ENCODE data around the gene CHL1. TPM values are rescaled to one million over a fixed set of nuclear protein-coding genes. Genes with fewer than 3 reads are reported as not detected.

Gene CHL1
- polyA plus RNA-seq, 6 donors from 2014 or later, result 3.6 to 45.7 (median 17.1) TPM

- ATAC-seq (ENCODE audit: low read depth in 2 of 2) (no peak), DNase-seq (no peak)
- no peaks in the 10 kb centered on the region for H3K27me3 Mint-ChIP-seq
- no peaks in the 10 kb centered on the region for H3K36me3 Mint-ChIP-seq
- H3K27ac Mint-ChIP-seq, result peak overlapping the region in 1 of 6 donors; percentile 30
- no peak overlapping the region for H3K4me3 Mint-ChIP-seq
- peaks cover 0 to 9% (median 6%) of the 10 kb centered on the region in 3 donors for H3K4me1 Mint-ChIP-seq
- peaks cover 0 to 2% (median 0%) of the 10 kb centered on the region in 7 donors for H3K9me3 Mint-ChIP-seq
These were observed 40.3 kb downstream of the CHL1 start for GRCh38 chr3:236881-237280.

- H3K4me1 Mint-ChIP-seq, result peaks cover 0 to 2% (median 0%) of the 10 kb centered on the region in 3 donors
- H3K27me3 Mint-ChIP-seq, result no peaks in the 10 kb centered on the region
- DNase-seq (no peak), ATAC-seq (ENCODE audit: low read depth in 2 of 2) (no peak)
- no peak overlapping the region for H3K27ac Mint-ChIP-seq
- peaks cover 0 to 3% (median 0%) of the 10 kb centered on the region in 7 donors for H3K9me3 Mint-ChIP-seq
- H3K36me3 Mint-ChIP-seq, result no peaks in the 10 kb centered on the region
- H3K4me3 Mint-ChIP-seq, result no peak overlapping the region
These were observed 46.2 kb downstream of the CHL1 start for GRCh38 chr3:242602-243355.

- Mint-ChIP-seq H3K4me1 (peaks cover 0 to 2% (median 0%) of the 10 kb centered on the region in 3 donors), H3K27ac (no peak overlapping the region), H3K27me3 (no peaks in the 10 kb centered on the region), H3K4me3 (no peak overlapping the region), H3K9me3 (peaks cover 0 to 3% (median 0%) of the 10 kb centered on the region in 7 donors), H3K36me3 (no peaks in the 10 kb centered on the region)
- DNase-seq (no peak), ATAC-seq (ENCODE audit: low read depth in 2 of 2) (no peak)
These were observed 46.8 kb downstream of the CHL1 start for GRCh38 chr3:243356-243725.

- H3K4me3 Mint-ChIP-seq, result no peak overlapping the region
- H3K27ac Mint-ChIP-seq, result no peak overlapping the region
- no peak for DNase-seq
- H3K27me3 Mint-ChIP-seq, result no peaks in the 10 kb centered on the region
- no peak for ATAC-seq (ENCODE audit: low read depth in 2 of 2)
- no peaks in the 10 kb centered on the region for H3K36me3 Mint-ChIP-seq
- H3K4me1 Mint-ChIP-seq, result peaks cover 0 to 6% (median 2%) of the 10 kb centered on the region in 3 donors
- peaks cover 0 to 3% (median 0%) of the 10 kb centered on the region in 7 donors for H3K9me3 Mint-ChIP-seq
These were observed 47.5 kb downstream of the CHL1 start for GRCh38 chr3:244041-244440.

- Mint-ChIP-seq H3K9me3 (no peaks in the 10 kb centered on the region), H3K36me3 (no peaks in the 10 kb centered on the region), H3K4me1 (peaks cover 5 to 21% (median 21%) of the 10 kb centered on the region in 3 donors), H3K27ac (no peak overlapping the region), H3K27me3 (no peaks in the 10 kb centered on the region), H3K4me3 (no peak overlapping the region)
- DNase-seq (no peak), ATAC-seq (ENCODE audit: low read depth in 2 of 2) (no peak)
These were observed 51.4 kb downstream of the CHL1 start for GRCh38 chr3:247916-248315.

GRCh38 chr3:248864-249520 lies 52.4 kb downstream of the CHL1 start:
- Mint-ChIP-seq H3K27me3 (no peaks in the 10 kb centered on the region), H3K9me3 (no peaks in the 10 kb centered on the region), H3K36me3 (peaks cover 0 to 1% of the 10 kb centered on the region in 2 donors), H3K27ac (peak overlapping the region in 1 of 6 donors; percentile 21), H3K4me1 (peaks cover 5 to 21% (median 21%) of the 10 kb centered on the region in 3 donors), H3K4me3 (no peak overlapping the region)
- ATAC-seq (ENCODE audit: low read depth in 2 of 2) (no peak), DNase-seq (no peak)

GRCh38 chr3:249587-250262 lies 53.2 kb downstream of the CHL1 start:
- Mint-ChIP-seq H3K36me3 (peaks cover 0 to 5% of the 10 kb centered on the region in 2 donors), H3K27ac (peak overlapping the region in 1 of 6 donors; percentile 33), H3K9me3 (no peaks in the 10 kb centered on the region), H3K4me3 (peak overlapping the region in 1 of 8 donors; percentile 63), H3K4me1 (peaks cover 5 to 21% (median 21%) of the 10 kb centered on the region in 3 donors), H3K27me3 (no peaks in the 10 kb centered on the region)
- DNase-seq (no peak), ATAC-seq (ENCODE audit: low read depth in 2 of 2) (no peak)

- peaks cover 0 to 8% of the 10 kb centered on the region in 2 donors for H3K36me3 Mint-ChIP-seq
- H3K4me3 Mint-ChIP-seq, result no peak overlapping the region
- no peak for DNase-seq
- H3K9me3 Mint-ChIP-seq, result no peaks in the 10 kb centered on the region
- no peak for ATAC-seq (ENCODE audit: low read depth in 2 of 2)
- H3K27ac Mint-ChIP-seq, result no peak overlapping the region
- H3K4me1 Mint-ChIP-seq, result peaks cover 0 to 7% (median 0%) of the 10 kb centered on the region in 3 donors
- H3K27me3 Mint-ChIP-seq, result no peaks in the 10 kb centered on the region
These were observed 59.9 kb downstream of the CHL1 start for GRCh38 chr3:256501-256900.

- no peak overlapping the region for H3K4me3 Mint-ChIP-seq
- H3K9me3 Mint-ChIP-seq, result no peaks in the 10 kb centered on the region
These were observed 61.3 kb downstream of the CHL1 start for GRCh38 chr3:257826-258225.

GRCh38 chr3:260898-261297 lies 64.3 kb downstream of the CHL1 start:
- Mint-ChIP-seq H3K9me3 (peaks cover 0 to 3% (median 0%) of the 10 kb centered on the region in 7 donors), H3K4me1 (peaks cover 0 to 3% (median 0%) of the 10 kb centered on the region in 3 donors), H3K4me3 (no peak overlapping the region), H3K27me3 (peaks cover 0 to 6% (median 0%) of the 10 kb centered on the region in 3 donors), H3K36me3 (peaks cover 0 to 3% of the 10 kb centered on the region in 2 donors), H3K27ac (peak overlapping the region in 1 of 6 donors; percentile 75)
- ATAC-seq (ENCODE audit: low read depth in 2 of 2) (no peak), DNase-seq (no peak)

More at GRCh38 chr3:257826-258225, 61.3 kb downstream of the CHL1 start:
- ATAC-seq (ENCODE audit: low read depth in 2 of 2), result no peak
- DNase-seq, result no peak
- Mint-ChIP-seq H3K36me3 (peaks cover 0 to 8% of the 10 kb centered on the region in 2 donors), H3K4me1 (peaks cover 0 to 7% (median 0%) of the 10 kb centered on the region in 3 donors), H3K27me3 (no peaks in the 10 kb centered on the region), H3K27ac (peak overlapping the region in 1 of 6 donors; percentile 26)

GRCh38 chr3:263393-263792 lies 66.8 kb downstream of the CHL1 start:
- peaks cover 0 to 2% of the 10 kb centered on the region in 2 donors for H3K36me3 Mint-ChIP-seq

GRCh38 chr3:264394-265156 lies 68.0 kb downstream of the CHL1 start:
- peaks cover 0 to 6% (median 0%) of the 10 kb centered on the region in 3 donors for H3K27me3 Mint-ChIP-seq
- H3K27ac Mint-ChIP-seq, result no peak overlapping the region
- no peaks in the 10 kb centered on the region for H3K36me3 Mint-ChIP-seq
- H3K9me3 Mint-ChIP-seq, result peaks cover 0 to 3% (median 0%) of the 10 kb centered on the region in 7 donors
- DNase-seq, result no peak
- H3K4me1 Mint-ChIP-seq, result peaks cover 0 to 8% (median 7%) of the 10 kb centered on the region in 3 donors
- no peak overlapping the region for H3K4me3 Mint-ChIP-seq
- no peak for ATAC-seq (ENCODE audit: low read depth in 2 of 2)

More at GRCh38 chr3:263393-263792, 66.8 kb downstream of the CHL1 start:
- H3K4me1 Mint-ChIP-seq, result peaks cover 0 to 5% (median 0%) of the 10 kb centered on the region in 3 donors
- peaks cover 0 to 6% (median 0%) of the 10 kb centered on the region in 3 donors for H3K27me3 Mint-ChIP-seq
- ATAC-seq (ENCODE audit: low read depth in 2 of 2) (no peak), DNase-seq (no peak)
- peaks cover 0 to 3% (median 0%) of the 10 kb centered on the region in 7 donors for H3K9me3 Mint-ChIP-seq
- H3K27ac Mint-ChIP-seq, result no peak overlapping the region
- H3K4me3 Mint-ChIP-seq, result no peak overlapping the region

- H3K27ac Mint-ChIP-seq, result no peak overlapping the region
- ATAC-seq (ENCODE audit: low read depth in 2 of 2) (no peak), DNase-seq (no peak)
- H3K27me3 Mint-ChIP-seq, result peaks cover 0 to 6% (median 0%) of the 10 kb centered on the region in 3 donors
- peaks cover 15 to 32% (median 28%) of the 10 kb centered on the region in 3 donors for H3K4me1 Mint-ChIP-seq
- H3K36me3 Mint-ChIP-seq, result no peaks in the 10 kb centered on the region
- H3K4me3 Mint-ChIP-seq, result no peak overlapping the region
- H3K9me3 Mint-ChIP-seq, result peaks cover 0 to 7% (median 0%) of the 10 kb centered on the region in 7 donors
These were observed 70.5 kb downstream of the CHL1 start for GRCh38 chr3:267101-267500.
